GM19238 (cell line): ENCODE results near the gene ZNF688.
"Not testable (repeated sequence)": the region's sequence is repeated elsewhere in the genome, so short reads cannot be mapped to it uniquely, and the experiment has no call there.

Source experiments
- DNase-seq: peaks from one replicate; pipeline ENCODE4 v3.0.0; 2011; ENCODE audit warnings: low spot score; ENCODE audit not compliant: insufficient read length

The ZNF688 gene

DNA sequence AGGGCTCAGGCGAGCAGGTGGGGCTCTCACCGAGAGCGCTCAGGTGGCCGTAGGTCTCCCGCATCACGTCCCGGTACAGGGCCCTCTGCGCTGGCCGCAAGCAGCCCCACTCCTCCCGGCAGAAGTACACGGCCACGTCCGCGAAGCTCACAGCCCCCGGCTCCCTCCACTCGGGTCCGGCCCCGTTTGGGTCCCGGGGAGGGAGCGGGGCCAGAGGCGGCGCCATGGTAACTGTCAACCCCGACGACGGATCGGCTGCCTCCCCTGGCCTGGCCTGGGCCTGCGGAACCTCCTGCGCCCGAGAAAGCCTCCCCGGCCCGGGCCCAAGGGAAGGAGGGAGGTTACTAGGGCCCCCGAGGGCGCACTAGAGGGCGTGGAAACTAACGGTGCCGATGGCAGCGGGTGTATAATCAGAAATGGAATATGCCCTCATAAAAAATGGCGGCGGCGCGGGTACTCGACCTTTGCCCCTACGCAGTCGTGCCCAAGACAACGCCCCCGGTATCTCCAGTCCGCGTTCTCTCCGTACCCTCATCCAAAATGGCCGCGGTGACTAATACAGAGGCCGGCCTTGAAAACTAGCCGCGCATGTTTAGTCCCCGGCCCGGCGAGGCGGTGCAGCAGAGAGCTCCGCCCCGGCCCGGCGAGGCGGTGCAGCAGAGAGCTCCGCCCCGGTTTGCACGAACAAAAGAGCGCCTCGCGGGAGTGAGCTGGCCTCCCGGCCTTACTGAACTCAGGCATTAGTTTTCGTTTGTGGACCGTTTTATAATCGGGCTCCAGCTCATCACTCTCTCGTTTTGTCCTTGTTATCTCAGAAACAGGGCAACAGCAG is 13.3 kb downstream of the ZNF688 start, which contains the start of gene ZNF764:
Gene ZNF764 (minus strand): TSS at position 418 of the 832 bp plus-strand sequence. CDS start 192 bp downstream, at position 226.
- DNase-seq = peak; percentile 96

DNA sequence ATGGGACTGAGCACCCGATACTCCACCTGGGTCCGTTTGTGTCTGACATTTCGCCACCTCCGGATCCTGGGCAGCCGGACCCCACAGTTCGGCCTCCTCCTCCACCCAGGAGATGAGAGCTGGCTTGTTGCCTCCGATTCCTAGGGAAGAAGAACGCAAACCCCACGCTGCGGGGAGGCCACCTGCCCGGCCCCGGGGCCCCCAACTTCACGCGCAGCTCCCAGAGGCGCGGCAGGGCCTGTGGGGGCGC is 13.9 kb downstream of the ZNF688 start:
- peak; percentile 50 for DNase-seq

DNA sequence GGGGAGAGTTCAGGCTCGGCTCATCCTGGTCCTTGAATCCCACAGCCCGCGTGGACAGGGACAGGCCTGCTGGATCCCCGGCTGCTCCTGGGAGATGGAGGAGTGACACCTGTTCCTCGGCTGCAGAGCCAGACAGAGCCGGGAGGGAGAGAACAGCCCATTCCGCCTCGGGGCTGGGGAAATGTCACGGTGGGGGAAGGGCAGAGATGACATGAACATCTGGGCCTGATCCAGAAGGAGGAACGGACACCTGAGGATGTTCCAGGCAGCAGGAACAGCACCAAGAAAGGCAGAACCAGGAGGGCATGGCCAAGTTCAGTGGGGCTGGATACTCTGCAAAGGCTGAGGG is 15.4 kb downstream of the ZNF688 start:
- DNase-seq = no peak

DNA sequence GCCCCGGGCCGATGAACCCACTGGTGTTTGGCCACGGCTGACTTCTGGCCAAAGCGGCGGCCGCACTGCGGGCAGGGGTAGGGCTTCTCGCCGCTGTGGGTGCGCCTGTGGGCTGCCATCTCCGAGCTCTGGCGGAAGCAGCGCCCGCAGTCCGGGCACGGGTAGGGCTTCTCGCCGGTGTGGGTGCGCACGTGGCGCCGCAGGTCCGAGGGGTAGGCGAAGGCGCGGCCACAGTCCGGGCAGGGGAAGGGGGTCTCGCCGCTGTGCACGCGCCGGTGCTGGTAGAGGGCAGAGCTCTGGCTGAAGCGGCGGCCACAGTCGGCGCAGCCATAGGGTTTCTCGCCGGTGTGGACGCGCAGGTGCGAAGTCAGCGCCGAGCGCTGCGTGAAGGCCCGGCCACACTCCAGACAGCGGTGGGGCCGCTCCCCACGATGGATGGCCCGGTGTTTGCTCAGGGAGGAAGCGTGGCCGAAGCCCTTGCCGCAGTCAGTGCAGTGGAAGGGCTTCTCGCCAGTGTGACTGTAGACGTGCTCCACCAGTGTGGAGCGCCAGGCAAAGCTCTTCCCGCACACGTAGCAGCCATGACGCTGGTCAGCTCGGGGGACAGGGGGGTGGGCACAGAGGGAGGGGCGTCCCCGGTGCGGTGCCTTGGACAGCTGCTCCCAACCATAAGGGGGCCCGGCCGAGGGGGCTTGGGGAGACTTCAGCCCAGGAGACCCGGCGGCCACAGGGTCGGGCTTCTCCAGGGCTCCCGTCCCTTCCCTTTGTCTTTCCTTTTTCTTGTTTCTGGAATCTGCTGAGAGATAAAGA is 16.0 kb downstream of the ZNF688 start:
- no peak for DNase-seq

DNA sequence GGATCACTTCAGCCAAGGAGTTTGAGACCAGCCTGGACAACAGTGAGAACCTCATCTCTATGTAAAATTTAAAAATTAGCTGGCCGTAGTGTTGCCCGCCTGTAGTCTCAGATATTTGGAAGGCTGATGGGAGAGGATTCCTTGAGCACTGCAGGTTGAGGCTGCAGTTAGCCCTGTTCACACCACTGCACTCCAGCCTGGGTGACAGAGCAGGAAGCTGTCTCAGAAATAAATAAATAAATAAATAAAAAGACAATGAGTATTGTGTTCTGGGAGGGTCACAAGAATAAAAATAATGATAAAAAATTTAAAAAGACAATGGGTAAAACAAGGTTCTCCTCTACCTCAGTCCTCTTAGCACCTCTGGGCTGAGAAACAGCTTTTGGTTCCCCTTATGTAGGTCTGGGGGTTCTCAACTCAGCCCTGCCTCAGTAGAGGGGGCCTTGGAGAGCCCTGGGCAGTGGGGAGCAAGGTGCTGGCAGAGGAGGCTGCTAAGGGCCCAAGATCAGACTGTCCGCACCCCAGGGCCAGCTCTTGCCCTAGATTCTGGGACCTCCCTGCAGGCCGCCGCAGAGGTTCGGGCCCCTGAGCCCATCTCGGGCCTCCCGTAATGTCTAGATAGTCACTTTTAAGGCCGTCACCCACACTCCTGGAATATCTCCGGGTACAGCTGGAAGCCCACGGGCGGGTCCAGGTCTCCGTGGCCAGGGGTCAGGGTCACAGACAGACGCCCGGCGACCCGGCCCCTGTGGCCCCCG is 16.8 kb downstream of the ZNF688 start:
- no peak for DNase-seq

DNA sequence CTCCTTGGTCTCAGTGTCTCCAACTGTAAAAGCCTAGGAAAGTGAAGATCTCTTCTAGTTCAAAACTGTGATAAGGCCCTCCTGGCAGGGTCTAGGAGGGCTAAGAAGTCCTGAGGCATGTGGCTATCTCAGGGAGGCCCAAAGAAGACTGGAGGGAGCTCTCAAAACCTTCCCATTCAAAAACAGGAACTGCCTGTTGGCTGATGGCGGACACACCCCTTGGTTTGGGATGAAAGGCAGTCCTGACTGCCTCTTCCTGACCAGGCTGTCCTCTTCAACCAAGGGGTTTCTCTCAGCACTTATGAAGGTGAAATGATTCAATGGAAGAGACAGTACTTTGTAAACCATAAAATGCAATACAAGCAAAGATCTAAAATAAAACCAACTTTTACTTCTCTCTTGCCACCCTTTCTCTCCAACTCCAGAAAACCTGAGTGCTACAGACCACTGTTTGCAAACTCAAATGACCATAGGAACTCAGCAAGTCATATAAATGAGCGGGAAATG is 18.1 kb downstream of the ZNF688 start:
- DNase-seq = no peak

DNA sequence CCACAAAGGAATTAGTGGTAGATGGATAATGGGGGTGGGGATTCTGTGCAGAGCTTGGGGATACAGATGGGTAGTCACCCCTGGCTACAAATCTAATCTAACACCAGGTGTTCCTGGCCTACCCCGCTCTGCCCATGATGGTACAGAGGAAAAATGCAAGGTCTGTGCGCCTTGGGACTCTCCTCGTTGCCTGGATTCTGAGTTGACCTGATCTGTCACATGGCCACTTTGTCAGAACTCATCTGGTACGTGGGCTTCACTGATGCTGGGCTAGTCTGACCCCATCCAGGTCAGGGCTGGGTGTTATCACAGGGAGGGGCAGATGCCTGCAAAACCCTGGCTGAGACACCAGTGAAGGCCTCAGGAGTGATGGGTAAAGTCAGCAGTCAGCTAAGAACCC is 18.6 kb downstream of the ZNF688 start:
- no peak for DNase-seq

DNA sequence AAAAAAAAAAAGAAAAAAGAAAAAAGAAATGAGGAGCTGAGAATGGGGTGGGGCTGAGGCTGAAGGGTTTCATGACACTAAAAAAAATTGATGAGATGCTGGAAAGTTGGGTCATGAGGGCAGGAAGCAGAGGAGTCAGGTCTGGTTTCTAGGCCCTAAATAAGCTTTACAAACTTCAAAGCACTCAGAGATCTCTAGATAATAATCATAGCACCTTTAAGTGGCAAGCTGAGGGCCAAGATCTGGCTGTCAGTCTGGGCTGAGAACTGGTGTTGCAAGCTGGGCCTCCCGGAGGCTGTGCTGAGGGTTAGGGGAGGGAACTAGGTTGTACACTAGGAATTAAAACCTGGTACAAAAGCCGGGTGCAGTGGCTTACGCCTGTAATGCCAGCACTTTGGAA is 19.7 kb downstream of the ZNF688 start:
- no peak for DNase-seq

DNA sequence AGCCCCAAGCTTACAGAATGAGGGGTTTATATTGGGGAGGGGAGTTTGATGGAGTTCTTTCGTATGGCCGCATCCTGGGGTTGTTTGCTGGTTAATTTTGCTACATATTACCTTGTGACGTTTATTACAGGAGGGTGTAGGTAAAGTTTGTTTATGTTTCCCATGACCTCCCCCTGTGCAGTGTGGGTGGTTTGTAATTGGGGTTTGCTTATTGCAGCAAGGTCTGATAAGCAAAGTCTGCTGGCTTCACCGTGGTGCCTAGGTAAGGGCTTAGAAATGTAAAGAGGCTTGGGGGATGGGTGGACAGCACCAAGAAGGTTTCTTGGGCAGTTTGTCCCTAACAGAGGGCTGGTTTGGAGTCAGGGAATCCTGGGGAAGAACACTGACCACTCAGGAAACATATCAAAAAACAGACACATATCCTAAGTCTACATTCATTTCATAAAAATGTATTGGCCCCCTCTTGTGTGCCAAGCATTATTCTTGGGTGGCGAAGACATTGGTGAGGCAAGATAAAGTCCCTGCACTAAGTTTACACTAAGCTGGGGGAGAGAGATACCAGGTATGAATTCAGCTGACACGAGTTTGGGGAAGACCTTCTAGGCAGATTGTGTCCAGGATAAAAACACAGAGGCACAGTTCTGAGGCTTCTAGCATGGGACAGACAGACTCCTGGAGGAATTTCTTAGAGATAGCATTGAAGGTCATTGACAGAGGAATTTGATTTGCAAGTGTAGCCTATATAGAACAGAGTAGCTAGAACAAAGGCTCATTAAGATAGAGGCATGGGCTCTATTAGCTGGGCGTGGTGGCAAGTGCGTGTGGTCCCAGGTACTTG is 22.9 kb downstream of the ZNF688 start:
- no peak for DNase-seq

DNA sequence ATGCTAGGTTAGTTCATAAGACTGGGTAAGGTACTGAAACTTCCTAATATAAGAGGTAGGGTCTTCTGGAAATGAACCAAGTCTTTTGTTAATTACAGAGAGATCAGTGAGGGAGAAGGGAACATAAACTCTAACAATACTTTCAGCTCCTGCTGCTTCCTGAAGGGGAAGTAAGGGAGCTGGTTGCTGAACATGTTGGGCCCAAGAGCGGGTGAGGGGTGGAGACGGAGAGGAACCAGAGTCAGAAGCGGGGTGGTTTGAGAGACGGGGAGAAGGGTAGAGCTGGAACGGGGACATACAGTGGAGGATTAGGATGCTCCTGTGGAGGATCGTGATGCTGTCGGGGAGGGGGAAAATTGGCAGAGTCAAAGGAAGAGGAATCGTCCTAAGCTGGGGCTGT is 25.4 kb downstream of the ZNF688 start:
- DNase-seq = no peak

DNA sequence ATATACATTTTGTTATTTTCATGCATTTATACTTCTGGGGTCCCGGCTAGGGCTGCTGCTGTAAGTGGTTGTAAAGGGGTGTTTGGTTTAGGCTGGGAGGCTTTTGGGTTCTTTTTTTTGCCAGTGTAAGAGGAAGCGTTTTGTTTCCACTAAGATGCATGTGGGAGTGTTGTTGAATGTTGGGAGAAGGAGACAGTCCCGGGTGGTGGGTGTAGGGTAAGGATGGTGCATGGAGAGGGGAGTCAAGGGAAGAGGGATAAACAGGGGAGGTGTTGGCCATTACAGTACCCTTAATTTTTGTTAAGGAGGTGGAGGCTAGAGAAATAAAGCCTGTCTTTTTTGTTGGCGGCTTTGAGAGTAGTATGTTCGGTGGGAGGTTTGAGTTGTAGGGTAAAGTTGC is 28.4 kb downstream of the ZNF688 start:
- no peak for DNase-seq

DNA sequence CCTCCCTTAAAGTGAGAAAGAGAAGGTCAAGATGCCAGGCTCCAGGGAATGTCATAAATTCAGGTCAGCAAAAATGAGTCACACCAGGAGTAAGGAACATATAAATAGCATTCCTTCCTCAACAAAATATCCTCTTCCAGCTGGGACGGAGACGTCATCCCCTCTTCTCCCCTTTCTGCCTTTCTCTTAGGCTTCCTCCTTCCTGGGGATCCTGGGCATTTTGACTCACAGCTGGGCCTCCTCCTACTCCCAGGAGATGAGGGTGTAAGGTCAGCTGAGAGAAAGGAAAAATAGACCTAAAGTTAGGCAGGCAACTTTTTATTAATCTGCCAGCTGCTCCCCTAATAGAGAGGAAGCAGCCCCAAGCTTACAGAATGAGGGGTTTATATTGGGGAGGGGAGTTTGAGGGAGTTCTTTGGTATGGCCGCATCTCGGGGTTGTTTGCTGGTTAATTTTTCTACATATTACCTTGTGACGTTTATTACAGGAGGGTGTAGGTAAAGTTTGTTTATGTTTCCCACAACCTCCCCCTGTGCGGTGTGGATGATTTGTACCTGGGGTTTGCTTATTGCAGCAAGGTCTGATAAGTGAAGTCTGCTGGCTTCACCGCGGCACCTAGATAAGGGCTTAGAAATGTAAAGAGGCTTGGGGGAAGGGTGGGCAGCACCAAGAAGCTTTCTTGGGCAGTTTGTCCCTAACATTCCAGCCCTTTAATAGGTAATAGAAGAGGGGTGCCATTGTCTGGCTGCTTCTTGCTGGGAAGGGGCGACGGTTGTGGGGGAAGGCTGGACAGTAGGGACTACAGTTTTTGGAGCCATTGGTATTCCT is 29.8 kb downstream of the ZNF688 start:
- no peak for DNase-seq

DNA sequence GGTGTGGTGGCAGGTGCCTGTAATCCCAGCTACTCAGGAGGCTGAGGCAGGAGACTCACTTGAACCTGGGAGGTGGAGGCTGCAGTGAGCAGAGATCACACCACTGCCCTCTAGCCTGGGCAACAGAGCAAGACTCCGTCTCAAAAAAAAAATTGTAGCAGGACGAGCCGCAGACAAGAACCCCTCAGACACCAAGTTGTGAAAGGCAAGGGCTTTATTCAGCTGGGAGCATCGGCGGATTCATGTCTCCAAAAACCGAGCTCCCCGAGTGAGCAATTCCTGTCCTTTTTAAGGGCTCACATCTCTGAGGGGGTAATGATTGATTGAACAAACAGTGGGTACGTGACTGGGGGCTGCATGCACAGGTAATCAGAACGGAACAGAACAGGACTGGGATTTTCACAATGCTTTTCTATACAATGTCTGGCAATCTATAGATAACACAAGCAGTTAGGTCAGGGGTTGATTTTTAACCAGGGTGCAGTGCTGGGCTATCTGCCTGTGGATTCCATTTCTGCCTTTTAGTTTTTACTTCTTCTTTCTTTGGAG is 30.5 kb downstream of the ZNF688 start:
- not testable (repeated sequence) for DNase-seq

DNA sequence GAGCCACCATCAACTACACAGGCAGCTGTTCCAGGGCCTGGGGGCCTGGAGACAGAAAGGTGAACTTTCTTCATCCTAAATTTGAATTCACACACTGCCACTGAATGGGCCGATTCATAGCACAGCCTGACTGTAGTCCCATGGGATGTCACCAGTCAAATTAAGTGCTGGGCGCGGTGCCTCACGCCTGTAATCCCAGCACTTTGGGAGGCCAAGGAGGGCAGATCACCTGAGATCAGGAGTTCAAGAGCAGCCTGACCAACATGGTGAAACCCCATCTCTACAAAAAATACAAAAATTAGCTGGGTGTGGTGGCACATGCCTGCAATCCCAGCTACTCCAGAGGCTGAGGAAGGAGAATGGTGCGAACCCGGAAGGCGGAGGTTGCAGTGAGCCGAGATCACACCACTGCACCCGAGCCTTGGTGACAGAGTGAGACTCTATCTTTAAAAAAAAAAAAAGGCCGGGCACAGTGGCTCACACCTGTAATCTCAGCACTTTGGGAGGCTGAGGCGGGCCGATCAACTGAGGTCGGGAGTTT is 31.5 kb downstream of the ZNF688 start:
- not testable (repeated sequence) for DNase-seq

DNA sequence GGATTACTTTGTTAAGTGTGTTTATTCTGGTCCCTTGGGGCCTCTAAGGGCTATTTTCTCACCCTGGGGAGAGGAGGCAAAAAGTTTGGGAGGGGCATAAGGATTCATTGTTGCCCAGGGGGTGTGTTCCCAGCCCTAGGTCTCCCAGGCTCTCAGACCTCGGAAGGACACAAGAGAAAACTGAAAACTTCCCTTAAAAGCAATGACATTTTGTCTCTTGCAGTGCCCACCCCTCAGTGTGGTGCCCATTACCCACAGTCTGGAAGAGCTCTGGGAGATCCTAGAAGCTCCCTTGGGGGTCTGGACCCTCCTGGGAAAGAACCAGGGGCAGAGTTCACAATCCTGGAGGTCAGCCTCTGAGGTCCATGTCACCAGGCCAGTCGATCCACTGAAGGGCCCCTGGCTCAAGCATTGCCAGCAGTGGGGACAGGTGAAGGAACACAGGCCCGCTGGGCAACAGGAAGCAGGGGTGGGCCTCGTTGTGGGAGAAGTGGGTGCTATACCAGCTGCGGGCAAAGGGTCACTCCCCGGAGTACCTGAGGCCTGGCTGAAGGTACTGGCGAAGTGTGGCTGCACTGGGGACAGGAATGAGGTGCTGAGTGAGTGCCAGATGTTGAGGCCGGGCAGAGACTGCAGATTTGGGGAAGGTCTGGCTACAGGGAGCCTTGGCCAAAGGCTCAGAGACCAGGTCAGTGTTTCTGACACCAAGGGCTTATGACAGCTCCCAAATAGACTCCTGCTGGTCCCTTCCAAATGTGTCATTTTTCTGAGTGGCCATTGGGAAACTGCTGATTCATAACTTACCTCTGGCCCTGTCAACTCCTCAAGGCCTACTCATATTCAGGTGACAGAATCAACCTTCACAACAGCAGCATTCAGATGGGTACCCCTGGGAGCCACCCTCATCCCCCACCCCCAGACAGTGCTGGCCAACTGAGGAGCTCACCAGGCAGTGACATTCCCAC is 32.2 kb downstream of the ZNF688 start:
- no peak for DNase-seq

DNA sequence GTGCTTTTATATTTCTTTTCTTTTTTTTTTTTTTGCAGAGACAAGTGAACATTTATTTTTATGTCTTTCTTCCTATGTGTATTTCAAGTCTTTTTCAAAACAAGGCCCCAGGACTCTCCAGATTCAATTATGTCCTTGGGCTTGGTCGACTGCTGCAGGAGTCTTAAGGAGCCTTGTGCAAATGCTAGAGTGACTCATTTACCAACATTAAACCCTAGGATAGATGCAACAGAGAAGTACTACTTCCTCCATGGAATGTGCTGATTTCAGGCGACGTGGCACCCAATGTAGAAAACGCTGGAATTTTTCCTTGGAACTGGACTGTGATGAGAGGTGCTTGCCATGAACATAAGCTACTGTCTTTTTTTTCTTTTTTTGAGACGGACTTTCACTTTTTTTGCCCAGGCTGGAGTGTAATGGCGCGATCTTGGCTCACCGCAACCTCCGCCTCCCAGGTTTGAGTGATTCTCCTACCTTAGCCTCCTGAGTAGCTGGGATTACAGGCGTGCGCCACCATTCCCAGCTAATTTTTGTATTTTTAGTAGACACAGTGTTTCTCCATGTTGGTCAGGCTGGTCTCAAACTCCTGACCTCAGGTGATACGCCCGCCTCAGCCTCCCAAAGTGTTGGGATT is 35.0 kb downstream of the ZNF688 start:
- not testable (repeated sequence) for DNase-seq

DNA sequence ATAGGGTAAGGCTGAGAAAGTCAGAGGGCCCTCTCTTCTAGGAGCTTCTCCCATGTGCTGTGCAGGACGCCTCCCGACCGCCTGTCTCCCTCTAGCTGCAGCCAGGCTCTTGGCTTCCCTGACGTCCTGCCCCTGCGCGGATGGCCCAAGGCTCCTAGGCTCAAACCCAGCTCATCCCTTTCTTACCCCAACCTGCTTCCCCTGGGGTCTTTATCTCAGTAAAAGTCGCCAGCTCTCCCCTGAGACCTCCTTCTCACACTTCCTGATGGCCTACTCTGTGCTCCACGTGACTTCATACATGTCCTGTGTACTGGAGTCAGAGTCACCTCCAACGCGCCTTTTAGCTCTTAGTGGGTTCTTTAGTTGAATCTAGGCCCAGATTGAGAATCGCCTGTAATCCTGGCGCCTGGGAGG is 35.7 kb downstream of the ZNF688 start:
- DNase-seq = peak; percentile 76
